KMS-11 (cell line): ENCODE data around the gene OR9A4.

Experiments used
- H2AFZ ChIP-seq: fragments of 200-600 bp; sonication (generic); 2 replicates; pipeline ENCODE4 v1.6.1; 2016; ENCODE audit warnings: antibody characterized with exemption, mixed run types, low read depth
- H3K27ac ChIP-seq: fragments of 200-600 bp; sonication (generic); 2 replicates; pipeline ENCODE4 v1.6.1; 2016; ENCODE audit warnings: mild to moderate bottlenecking, mixed run types
- H3K27me3 ChIP-seq: fragments of 200-600 bp; sonication (generic); 2 replicates; pipeline ENCODE4 v1.6.1; 2017; ENCODE audit warnings: mild to moderate bottlenecking, low read depth, mixed run types, moderate library complexity; ENCODE audit not compliant: insufficient read depth
- H3K36me3 ChIP-seq: fragments of 200-600 bp; sonication (generic); 2 replicates; pipeline ENCODE4 v1.6.1; 2017; ENCODE audit warnings: mild to moderate bottlenecking, mixed run types; ENCODE audit not compliant: insufficient read depth
- H3K4me1 ChIP-seq: fragments of 200-600 bp; sonication (generic); 2 replicates; pipeline ENCODE4 v1.6.1; 2016; ENCODE audit warnings: mild to moderate bottlenecking, low read depth, mixed run types; ENCODE audit not compliant: poor library complexity, severe bottlenecking
- H3K4me2 ChIP-seq: fragments of 200-600 bp; sonication (generic); 2 replicates; pipeline ENCODE4 v1.7.0; 2016; ENCODE audit warnings: mild to moderate bottlenecking, mixed run types
- H3K4me3 ChIP-seq: fragments of 200-600 bp; sonication (generic); IDR thresholded peaks from 2 replicates; pipeline ENCODE4 v1.6.1; 2017; ENCODE audit warnings: low read depth, low read length, mixed read lengths; ENCODE audit not compliant: insufficient read depth
- H3K79me2 ChIP-seq: fragments of 200-600 bp; sonication (generic); 2 replicates; pipeline ENCODE4 v1.6.1; 2016; ENCODE audit warnings: low read depth, mixed run types; ENCODE audit not compliant: insufficient read depth
- H3K9ac ChIP-seq: fragments of 200-600 bp; sonication (generic); 2 replicates; pipeline ENCODE4 v1.6.1; 2016; ENCODE audit warnings: mild to moderate bottlenecking, mixed run types
- H4K20me1 ChIP-seq: fragments of 200-600 bp; sonication (generic); 2 replicates; pipeline ENCODE4 v1.6.1; 2016; ENCODE audit warnings: mild to moderate bottlenecking, mixed run types; ENCODE audit not compliant: insufficient read depth
- TF ChIP-seq, protein P1 (sequence below): fragments of 200-600 bp; sonication (generic); conservative IDR thresholded peaks from 2 replicates; pipeline ENCODE4 v1.6.1; 2017; ENCODE audit warnings: low read depth, mild to moderate bottlenecking, antibody characterized with exemption, low read length, moderate library complexity, mixed read lengths

The OR9A4 gene

GRCh38 chr7:141945356-141945755, 29.2 kb downstream of the OR9A4 start:
- Histone ChIP-seq H2AFZ (no peak overlapping the region), H3K4me2 (no peak overlapping the region), H4K20me1 (no peaks in the 10 kb centered on the region), H3K4me1 (no peaks in the 10 kb centered on the region), H3K27me3 (no peaks in the 10 kb centered on the region), H3K79me2 (no peaks in the 10 kb centered on the region), H3K36me3 (no peaks in the 10 kb centered on the region), H3K9ac (no peak overlapping the region), H3K4me3 (no peak overlapping the region), H3K27ac (no peak overlapping the region)
- TF ChIP-seq, protein P1, sequence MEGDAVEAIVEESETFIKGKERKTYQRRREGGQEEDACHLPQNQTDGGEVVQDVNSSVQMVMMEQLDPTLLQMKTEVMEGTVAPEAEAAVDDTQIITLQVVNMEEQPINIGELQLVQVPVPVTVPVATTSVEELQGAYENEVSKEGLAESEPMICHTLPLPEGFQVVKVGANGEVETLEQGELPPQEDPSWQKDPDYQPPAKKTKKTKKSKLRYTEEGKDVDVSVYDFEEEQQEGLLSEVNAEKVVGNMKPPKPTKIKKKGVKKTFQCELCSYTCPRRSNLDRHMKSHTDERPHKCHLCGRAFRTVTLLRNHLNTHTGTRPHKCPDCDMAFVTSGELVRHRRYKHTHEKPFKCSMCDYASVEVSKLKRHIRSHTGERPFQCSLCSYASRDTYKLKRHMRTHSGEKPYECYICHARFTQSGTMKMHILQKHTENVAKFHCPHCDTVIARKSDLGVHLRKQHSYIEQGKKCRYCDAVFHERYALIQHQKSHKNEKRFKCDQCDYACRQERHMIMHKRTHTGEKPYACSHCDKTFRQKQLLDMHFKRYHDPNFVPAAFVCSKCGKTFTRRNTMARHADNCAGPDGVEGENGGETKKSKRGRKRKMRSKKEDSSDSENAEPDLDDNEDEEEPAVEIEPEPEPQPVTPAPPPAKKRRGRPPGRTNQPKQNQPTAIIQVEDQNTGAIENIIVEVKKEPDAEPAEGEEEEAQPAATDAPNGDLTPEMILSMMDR: no peak

- Histone ChIP-seq H3K4me2 (no peak within 1 kb of the TSS), H3K27ac (no peak within 1 kb of the TSS), H4K20me1 (no peaks in the 10 kb centered on the region), H3K27me3 (no peaks in the 10 kb centered on the region), H3K4me3 (no peak within 1 kb of the TSS), H3K9ac (no peak within 1 kb of the TSS), H3K36me3 (no peaks in the 10 kb centered on the region), H3K79me2 (no peaks in the 10 kb centered on the region), H3K4me1 (no peaks in the 10 kb centered on the region), H2AFZ (no peak within 1 kb of the TSS)
- TF ChIP-seq, protein P1: no peak
Observed at GRCh38 chr7:141946796-141947195, 30.6 kb downstream of the OR9A4 start, which contains the start of gene CLEC5A. CLEC5A (minus strand) TSS chr7:141946974; CDS start chr7:141946292, 682 bp downstream.

GRCh38 chr7:141949021-141949420, 32.8 kb downstream of the OR9A4 start:
- Histone ChIP-seq H3K4me1 (no peaks in the 10 kb centered on the region), H4K20me1 (no peaks in the 10 kb centered on the region), H3K27ac (no peak overlapping the region), H3K4me3 (no peak overlapping the region), H3K79me2 (no peaks in the 10 kb centered on the region), H3K9ac (no peak overlapping the region), H3K27me3 (no peaks in the 10 kb centered on the region), H3K4me2 (no peak overlapping the region), H3K36me3 (no peaks in the 10 kb centered on the region), H2AFZ (no peak overlapping the region)
- TF ChIP-seq, protein P1: no peak

GRCh38 chr7:141949451-141949850, 33.3 kb downstream of the OR9A4 start:
- Histone ChIP-seq H3K4me1 (no peaks in the 10 kb centered on the region), H3K27ac (no peak overlapping the region), H3K36me3 (no peaks in the 10 kb centered on the region), H3K9ac (no peak overlapping the region), H3K27me3 (no peaks in the 10 kb centered on the region), H3K4me3 (no peak overlapping the region), H4K20me1 (no peaks in the 10 kb centered on the region), H2AFZ (no peak overlapping the region), H3K4me2 (no peak overlapping the region), H3K79me2 (no peaks in the 10 kb centered on the region)
- TF ChIP-seq, protein P1: no peak
